ENCODE measurements around the gene TAGLN2.
"Not testable (repeated sequence)": the region's sequence is repeated elsewhere in the genome, so short reads cannot be mapped to it uniquely, and the experiment has no call there.

Gene TAGLN2

GRCh38 chr1:159900755-159901360 lies 24.4 kb downstream of the TAGLN2 start:
- no peak for DNase-seq (ENCODE audit: low read depth)

- DNase-seq (ENCODE audit: low read depth): no peak
Measured at GRCh38 chr1:159900086-159900680, 25.1 kb downstream of the TAGLN2 start, which contains the start of gene CFAP45. Gene CFAP45 (minus strand): TSS chr1:159900165. CDS start chr1:159900098, 67 bp downstream.

- DNase-seq (ENCODE audit: low read depth): not testable (repeated sequence)
Measured at GRCh38 chr1:159899634-159900033, 25.7 kb downstream of the TAGLN2 start.

- no peak for DNase-seq (ENCODE audit: low read depth)
Measured at GRCh38 chr1:159898527-159898926, 26.8 kb downstream of the TAGLN2 start.

- DNase-seq (ENCODE audit: low read depth): no peak
Measured at GRCh38 chr1:159897962-159898361, 27.3 kb downstream of the TAGLN2 start.

GRCh38 chr1:159896546-159896930 lies 28.8 kb downstream of the TAGLN2 start:
- DNase-seq (ENCODE audit: low read depth): no peak

- DNase-seq (ENCODE audit: low read depth): no peak
Measured at GRCh38 chr1:159895836-159896545, 29.3 kb downstream of the TAGLN2 start.

- no peak for DNase-seq (ENCODE audit: low read depth)
Measured at GRCh38 chr1:159895286-159895685, 30.0 kb downstream of the TAGLN2 start.

GRCh38 chr1:159892944-159893343 lies 32.4 kb downstream of the TAGLN2 start:
- DNase-seq (ENCODE audit: low read depth): no peak

- DNase-seq (ENCODE audit: low read depth): peak; percentile 54
Measured at GRCh38 chr1:159891275-159892157, 33.8 kb downstream of the TAGLN2 start.

GRCh38 chr1:159890390-159890789 lies 34.9 kb downstream of the TAGLN2 start:
- DNase-seq (ENCODE audit: low read depth): no peak

GRCh38 chr1:159889821-159890252 lies 35.5 kb downstream of the TAGLN2 start:
- DNase-seq (ENCODE audit: low read depth): no peak

- no peak for DNase-seq (ENCODE audit: low read depth)
Measured at GRCh38 chr1:159889202-159889601, 36.1 kb downstream of the TAGLN2 start.

GRCh38 chr1:159884296-159884695 lies 41.0 kb downstream of the TAGLN2 start:
- DNase-seq (ENCODE audit: low read depth): no peak

GRCh38 chr1:159883134-159883533 lies 42.2 kb downstream of the TAGLN2 start:
- no peak for DNase-seq (ENCODE audit: low read depth)

- no peak for DNase-seq (ENCODE audit: low read depth)
Measured at GRCh38 chr1:159882527-159882862, 42.8 kb downstream of the TAGLN2 start.

- DNase-seq (ENCODE audit: low read depth): peak; percentile 27
Measured at GRCh38 chr1:159881622-159882526, 43.4 kb downstream of the TAGLN2 start.

- DNase-seq (ENCODE audit: low read depth): no peak
Measured at GRCh38 chr1:159880430-159880829, 44.9 kb downstream of the TAGLN2 start.

GRCh38 chr1:159879977-159880376 lies 45.3 kb downstream of the TAGLN2 start:
- no peak for DNase-seq (ENCODE audit: low read depth)

GRCh38 chr1:159879136-159879535 lies 46.2 kb downstream of the TAGLN2 start:
- no peak for DNase-seq (ENCODE audit: low read depth)
